Endothelial cell of umbilical vein (primary cell): Measurements from ENCODE around the gene TTL. TPM values are rescaled to one million over a fixed set of nuclear protein-coding genes. Genes with fewer than 3 reads are reported as not detected.
A peak's percentile ranks its signal among the peaks of the same experiment; 100 is the strongest.

Source experiments
- BruUV-seq: library from RNA; stranded (reverse); fragments of 400-500 nt; replicated peaks from 2 replicates; lab custom pipeline; 2021; lab: Mats Ljungman, UMichigan
- CTCF ChIA-PET: fragments of 300-600, 350-600 bp; sonication (Branson Sonifier 250); formaldehyde crosslinking; loops from one replicate; lab custom pipeline; 2021; ENCODE audit warnings: antibody characterized with exemption, inconsistent platforms; lab: Charles Lee
- POLR2A ChIA-PET: fragments of 300-600, 350-600 bp; sonication (Branson Sonifier 250); formaldehyde crosslinking; loops from one replicate; lab custom pipeline; 2021; ENCODE audit warnings: antibody characterized with exemption, inconsistent platforms; lab: Charles Lee
- DNase-seq: peaks from one replicate; pipeline ENCODE4 v3.0.0-alpha.2; 2011; ENCODE audit warnings: low read depth, low spot score
- FAIRE-seq: peaks from 2 replicates; lab custom pipeline; 2011; peaks lifted over from hg19 to GRCh38; lab: Jason Lieb, UNC
- H2AFZ ChIP-seq: 2 replicates; pipeline ENCODE4 v1.6.0; 2012; ENCODE audit warnings: low read depth, low read length, control low read depth, inconsistent platforms
- H3K27ac ChIP-seq: 2 replicates; pipeline ENCODE4 v1.5.1; 2011; ENCODE audit warnings: low read depth, mild to moderate bottlenecking, control low read depth, low read length, moderate library complexity; ENCODE audit not compliant: insufficient read depth
- H3K27me3 ChIP-seq, 2 experiments: 2 replicates each; pipeline versions ENCODE4 v1.6.0 to v1.6.1; 2011; ENCODE audit warnings: low read length in 2 of 2, mixed read lengths in 1 of 2; ENCODE audit not compliant: control insufficient read depth in 2 of 2, insufficient read depth in 2 of 2
- H3K36me3 ChIP-seq, 2 experiments: 2 replicates in 1 of 2; 3 replicates in 1 of 2; pipeline ENCODE4 v1.5.1; 2011; ENCODE audit warnings: low read length in 2 of 2, mild to moderate bottlenecking in 1 of 2, moderate library complexity in 1 of 2; ENCODE audit not compliant: control insufficient read depth in 2 of 2, insufficient read depth in 2 of 2; ENCODE audit errors: extremely low read depth in 1 of 2
- H3K4me1 ChIP-seq: 3 replicates; pipeline ENCODE4 v1.5.1; 2011; ENCODE audit warnings: mild to moderate bottlenecking, low read length; ENCODE audit not compliant: control insufficient read depth, insufficient read depth; ENCODE audit errors: extremely low read depth
- H3K4me2 ChIP-seq: 2 replicates; pipeline ENCODE4 v1.6.1; 2011; ENCODE audit warnings: low read length, control low read depth, mixed read lengths; ENCODE audit not compliant: insufficient read depth
- H3K4me3 ChIP-seq, 3 experiments: fragments of 200-600 bp in 1 of 3; sonication (generic), shearing (Covaris generic) in 1 of 3; replicated peaks in 1 of 3; 2 replicates each; pipeline ENCODE4 v1.5.1; 2011 to 2016; ENCODE audit warnings: control low read depth in 3 of 3, low read length in 3 of 3, mild to moderate bottlenecking in 2 of 3, inconsistent platforms in 1 of 3, low read depth in 1 of 3, moderate library complexity in 1 of 3; ENCODE audit not compliant: insufficient read depth in 1 of 3
- H3K79me2 ChIP-seq: 2 replicates; pipeline ENCODE4 v1.6.0; 2012; ENCODE audit warnings: low read length, inconsistent platforms; ENCODE audit not compliant: control insufficient read depth, insufficient read depth
- H3K9ac ChIP-seq: replicated peaks from 2 replicates; pipeline ENCODE3; 2011; ENCODE audit warnings: low read length, control low read depth; ENCODE audit not compliant: insufficient read depth; ENCODE audit errors: extremely low read depth
- H3K9me1 ChIP-seq: replicated peaks from 3 replicates; pipeline ENCODE4 v1.6.0; 2011; ENCODE audit warnings: mild to moderate bottlenecking, low read length; ENCODE audit not compliant: control insufficient read depth, insufficient read depth; ENCODE audit errors: extremely low read depth
- H3K9me3 ChIP-seq: replicated peaks from 2 replicates; pipeline ENCODE4 v1.5.1; 2012; ENCODE audit warnings: low read length, inconsistent platforms; ENCODE audit not compliant: control insufficient read depth, insufficient read depth
- H4K20me1 ChIP-seq: replicated peaks from 2 replicates; pipeline ENCODE3; 2011; ENCODE audit warnings: mild to moderate bottlenecking, low read length; ENCODE audit not compliant: control insufficient read depth, insufficient read depth; ENCODE audit errors: extremely low read depth
- EZH2 ChIP-seq: IDR thresholded peaks from 2 replicates; pipeline ENCODE4 v1.6.1; 2012; ENCODE audit warnings: borderline replicate concordance, low read depth, mild to moderate bottlenecking, moderate library complexity, low read length, inconsistent platforms; ENCODE audit not compliant: severe bottlenecking
- FOS ChIP-seq: IDR thresholded peaks from 2 replicates; pipeline ENCODE4 v1.6.1; 2011; ENCODE audit warnings: mild to moderate bottlenecking, low read length, moderate library complexity, borderline replicate concordance; ENCODE audit not compliant: insufficient read depth
- GATA2 ChIP-seq: IDR thresholded peaks from 2 replicates; pipeline ENCODE4 v1.7.0; 2011; ENCODE audit warnings: low read depth, mild to moderate bottlenecking, moderate library complexity, mixed read lengths, low read length; ENCODE audit not compliant: insufficient read length, insufficient read depth
- JUN ChIP-seq: IDR thresholded peaks from 2 replicates; pipeline ENCODE4 v1.6.1; 2011; ENCODE audit warnings: borderline replicate concordance, low read depth; ENCODE audit not compliant: insufficient read length, insufficient read depth
- MAX ChIP-seq: IDR thresholded peaks from 2 replicates; pipeline ENCODE4 v1.6.1; 2011; ENCODE audit not compliant: insufficient read depth, insufficient read length
- MYC ChIP-seq: IDR thresholded peaks from one replicate; pipeline ENCODE4 v1.6.1; 2011; ENCODE audit warnings: mild to moderate bottlenecking, low read depth, low read length
- POLR2A ChIP-seq: IDR thresholded peaks from 2 replicates; pipeline ENCODE4 v1.6.1; 2012; ENCODE audit warnings: low read depth, mild to moderate bottlenecking, control low read depth, low read length
- POLR2AphosphoS5 ChIP-seq: IDR thresholded peaks from 2 replicates; pipeline ENCODE4 v1.6.1; 2012; ENCODE audit warnings: low read depth, mild to moderate bottlenecking, control low read depth, low read length, moderate library complexity; ENCODE audit not compliant: insufficient read depth
- dilution Hi-C: fragments of 300-500 bp; cut with MboI; formaldehyde crosslinking; loops from one replicate; pipeline ENCODE4 v1.15.0; 2019; ENCODE audit warnings: low sequenced_read_pairs; ENCODE audit not compliant: extremely low pct_ligation_motif_present
- intact Hi-C: fragments of 100-400 bp; cut with micrococcal nuclease; formaldehyde crosslinking; loops from one replicate; pipeline ENCODE4 v1.10.0; 2022
- polyA plus RNA-seq, 4 experiments: library from polyadenylated mRNA; depleted of rRNA in 3 of 4; stranded (reverse) in 3 of 4; unstranded in 1 of 4; fragments of >200 nt; gene quantifications; 2 replicates each; pipeline versions ENCODE4 v1.2.1 to v1.2.3, GENCODE V29; 2011 to 2012; ENCODE audit warnings: missing spikeins in 1 of 4
- total RNA-seq: library from RNA; stranded (reverse); gene quantifications from 2 replicates; pipeline ENCODE4 v1.2.3, GENCODE V29; 2021
- TF ChIP-seq, protein P1 (sequence below), 2 donors: IDR thresholded peaks; 1 replicate in 1 of 2; 2 replicates in 1 of 2; pipeline ENCODE4 v1.5.1; 2011; ENCODE audit warnings: low read length in 2 of 2, mild to moderate bottlenecking in 2 of 2, moderate library complexity in 2 of 2, control low read depth in 1 of 2, inconsistent platforms in 1 of 2, low read depth in 1 of 2; ENCODE audit not compliant: insufficient read depth in 1 of 2; ENCODE audit errors: extremely low read depth in 1 of 2

TTL gene
- total and polyA plus RNA-seq, 2 donors (not counting 3 experiments of a cell fraction or from before 2014, with no cell fraction given) = 21.9 to 66.8 TPM

DNA sequence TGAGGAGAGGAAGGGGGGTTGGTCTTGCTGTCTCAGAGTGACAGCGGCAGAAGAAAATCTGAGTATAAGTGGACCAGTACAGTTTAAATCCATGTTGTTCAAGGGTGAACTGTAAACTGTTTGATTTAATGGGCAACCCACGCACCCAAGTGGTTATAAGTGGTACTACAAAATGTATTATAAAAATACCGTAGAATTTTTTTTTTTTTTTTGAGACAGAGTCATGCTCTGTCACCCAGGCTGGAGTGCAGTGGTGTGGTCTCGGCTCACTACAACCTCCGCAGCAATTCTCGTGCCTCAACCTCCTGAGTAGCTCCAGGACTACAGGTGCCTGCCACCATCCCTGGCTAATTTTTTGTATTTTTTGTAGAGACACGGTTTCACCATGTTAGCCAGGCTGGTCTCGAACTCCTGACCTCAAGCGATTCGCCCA lies 100.4 kb downstream of the TTL start:
- Histone ChIP-seq H3K36me3 (no peaks in the 10 kb centered on the region), H3K27ac (no peak overlapping the region), H3K4me3 (no peak overlapping the region), H3K27me3 (no peaks in the 10 kb centered on the region), H2AFZ (no peak overlapping the region), H3K4me1 (peaks cover 14% of the 10 kb centered on the region), H3K9me1 (no peaks in the 10 kb centered on the region), H3K9ac (no peak overlapping the region), H3K4me2 (no peak overlapping the region), H3K79me2 (no peaks in the 10 kb centered on the region), H3K9me3 (no peaks in the 10 kb centered on the region), H4K20me1 (no peaks in the 10 kb centered on the region)
- TF ChIP-seq, protein P1, sequence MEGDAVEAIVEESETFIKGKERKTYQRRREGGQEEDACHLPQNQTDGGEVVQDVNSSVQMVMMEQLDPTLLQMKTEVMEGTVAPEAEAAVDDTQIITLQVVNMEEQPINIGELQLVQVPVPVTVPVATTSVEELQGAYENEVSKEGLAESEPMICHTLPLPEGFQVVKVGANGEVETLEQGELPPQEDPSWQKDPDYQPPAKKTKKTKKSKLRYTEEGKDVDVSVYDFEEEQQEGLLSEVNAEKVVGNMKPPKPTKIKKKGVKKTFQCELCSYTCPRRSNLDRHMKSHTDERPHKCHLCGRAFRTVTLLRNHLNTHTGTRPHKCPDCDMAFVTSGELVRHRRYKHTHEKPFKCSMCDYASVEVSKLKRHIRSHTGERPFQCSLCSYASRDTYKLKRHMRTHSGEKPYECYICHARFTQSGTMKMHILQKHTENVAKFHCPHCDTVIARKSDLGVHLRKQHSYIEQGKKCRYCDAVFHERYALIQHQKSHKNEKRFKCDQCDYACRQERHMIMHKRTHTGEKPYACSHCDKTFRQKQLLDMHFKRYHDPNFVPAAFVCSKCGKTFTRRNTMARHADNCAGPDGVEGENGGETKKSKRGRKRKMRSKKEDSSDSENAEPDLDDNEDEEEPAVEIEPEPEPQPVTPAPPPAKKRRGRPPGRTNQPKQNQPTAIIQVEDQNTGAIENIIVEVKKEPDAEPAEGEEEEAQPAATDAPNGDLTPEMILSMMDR (IDR thresholded peaks at IDR 0.05; ENCODE audit: extremely low read depth in 1 of 2, insufficient read depth in 1 of 2, low read depth in 1 of 2, low read length in 2 of 2) = peak; percentile 17 to 34
- TF ChIP-seq POLR2A = no peak
- dilution Hi-C loops = no loop called here
- FAIRE-seq (peak; percentile 78), DNase-seq (peak; percentile 69)
- BruUV-seq = no TSS peak
- CTCF ChIA-PET = no interaction called here
- POLR2A ChIA-PET = no interaction called here
- intact Hi-C loops = loop anchor here (1.0 to 5.0 kb wide), 5 partner anchors 101 to 695 kb away; partner anchors contain the start of genes TMEM87B and ZC3H6

- Histone ChIP-seq H3K4me1 (peaks cover 14% of the 10 kb centered on the region), H3K27ac (peak overlapping the region; percentile 76), H4K20me1 (no peaks in the 10 kb centered on the region), H3K9me3 (no peaks in the 10 kb centered on the region), H3K27me3 (no peaks in the 10 kb centered on the region), H3K9me1 (no peaks in the 10 kb centered on the region), H3K79me2 (no peaks in the 10 kb centered on the region), H3K4me2 (peak overlapping the region; percentile 68), H2AFZ (peak overlapping the region; percentile 74), H3K4me3 (peak overlapping the region in 2 of 3 experiments; percentile 61 to 78), H3K9ac (peak overlapping the region; percentile 72), H3K36me3 (no peaks in the 10 kb centered on the region)
- TF ChIP-seq FOS (no peak), MAX (no peak), POLR2AphosphoS5 (no peak), EZH2 (no peak), MYC (no peak), JUN (no peak), GATA2 (no peak), POLR2A (no peak)
- TF ChIP-seq, protein P1 (IDR thresholded peaks at IDR 0.05; ENCODE audit: extremely low read depth in 1 of 2, insufficient read depth in 1 of 2, low read depth in 1 of 2, low read length in 2 of 2) = no peak
- POLR2A ChIA-PET = no interaction called here
- FAIRE-seq (peak; percentile 31), DNase-seq (peak; percentile 33)
- CTCF ChIA-PET = interaction anchor here (0.9 to 2.5 kb wide), 4 partner anchors 12 to 143 kb away, joined by 3 to 9 read pairs (median 4); no protein-coding TSS in a partner anchor
- BruUV-seq = TSS peak; percentile 76
- intact Hi-C loops = loop anchor here (1.0 to 5.0 kb wide), 9 partner anchors 44 to 696 kb away; partner anchors contain the start of genes SLC20A1, TMEM87B and ZC3H6
- dilution Hi-C loops = no loop called here
Observed at GRCh38 chr2:112583497-112584133, 101.7 kb downstream of the TTL start.
